ENCODE measurements around the gene ARL10. TPM values are rescaled to one million over a fixed set of nuclear protein-coding genes. Genes with fewer than 3 reads are reported as not detected.

ARL10 gene
- total RNA-seq, 1 donor from 2014 or later: 4.2 TPM

- peak; percentile 11 for ATAC-seq
Measured at GRCh38 chr5:176413255-176413565, 47.9 kb downstream of the ARL10 start.

- ATAC-seq: no peak
Measured at GRCh38 chr5:176413709-176414191, 48.5 kb downstream of the ARL10 start.

GRCh38 chr5:176414704-176415103 lies 49.4 kb downstream of the ARL10 start:
- no peak for ATAC-seq

- no peak for ATAC-seq
Measured at GRCh38 chr5:176415240-176415951, 50.1 kb downstream of the ARL10 start.

GRCh38 chr5:176415952-176416924 lies 51.0 kb downstream of the ARL10 start, which contains the start of gene CLTB:
TSS of gene CLTB (minus strand) at chr5:176416539. CDS start at chr5:176416363, 176 bp downstream.
- ATAC-seq: peak; percentile 88

GRCh38 chr5:176416965-176417364 lies 51.7 kb downstream of the ARL10 start:
- ATAC-seq: no peak

GRCh38 chr5:176418251-176418650 lies 53.0 kb downstream of the ARL10 start:
- peak; percentile 30 for ATAC-seq

- ATAC-seq: no peak
Measured at GRCh38 chr5:176420086-176420485, 54.8 kb downstream of the ARL10 start.

GRCh38 chr5:176420972-176421544 lies 55.8 kb downstream of the ARL10 start:
- no peak for ATAC-seq

GRCh38 chr5:176424181-176424580 lies 58.9 kb downstream of the ARL10 start:
- peak; percentile 39 for ATAC-seq

GRCh38 chr5:176425138-176425537 lies 59.9 kb downstream of the ARL10 start:
- no peak for ATAC-seq

- ATAC-seq: no peak
Measured at GRCh38 chr5:176425791-176426190, 60.5 kb downstream of the ARL10 start.

GRCh38 chr5:176426876-176427275 lies 61.6 kb downstream of the ARL10 start:
- no peak for ATAC-seq

GRCh38 chr5:176427971-176428370 lies 62.7 kb downstream of the ARL10 start:
- no peak for ATAC-seq

- no peak for ATAC-seq
Measured at GRCh38 chr5:176429972-176430371, 64.7 kb downstream of the ARL10 start.

Other genes starting within 250 kb of the ARL10 start
- gene SIMC1, start 127.1 kb upstream of the ARL10 start, total RNA-seq: 5.5 TPM
- gene KIAA1191, start 3.7 kb upstream of the ARL10 start, total RNA-seq: 58.8 TPM
- 39.5 TPM for gene NOP16, start 23.1 kb downstream of the ARL10 start, total RNA-seq
- 101 TPM for gene HIGD2A, start 23.3 kb downstream of the ARL10 start, total RNA-seq
- gene CLTB, start 51.1 kb downstream of the ARL10 start, total RNA-seq: 266 TPM
- gene FAF2, start 82.9 kb downstream of the ARL10 start, total RNA-seq: 24.2 TPM
- 22.0 TPM for gene RNF44, start 171.9 kb downstream of the ARL10 start, total RNA-seq
- not detected for gene CDHR2, start 183.9 kb downstream of the ARL10 start, total RNA-seq
- 1.9 TPM for gene GPRIN1, start 244.7 kb downstream of the ARL10 start, total RNA-seq